PC-9 (cell line): ENCODE data around the gene CAPZB.

Source experiments
- CTCF ChIP-seq: fragments of 200-600 bp; sonication (generic); conservative IDR thresholded peaks from 2 replicates; pipeline ENCODE4 v1.6.1; 2017; ENCODE audit warnings: mixed run types, antibody characterized with exemption, mild to moderate bottlenecking, moderate library complexity
- EZH2 ChIP-seq: fragments of 200-600 bp; sonication (generic); IDR thresholded peaks from 2 replicates; pipeline ENCODE4 v1.8.0; 2017; ENCODE audit warnings: antibody characterized with exemption, low read depth

DNA sequence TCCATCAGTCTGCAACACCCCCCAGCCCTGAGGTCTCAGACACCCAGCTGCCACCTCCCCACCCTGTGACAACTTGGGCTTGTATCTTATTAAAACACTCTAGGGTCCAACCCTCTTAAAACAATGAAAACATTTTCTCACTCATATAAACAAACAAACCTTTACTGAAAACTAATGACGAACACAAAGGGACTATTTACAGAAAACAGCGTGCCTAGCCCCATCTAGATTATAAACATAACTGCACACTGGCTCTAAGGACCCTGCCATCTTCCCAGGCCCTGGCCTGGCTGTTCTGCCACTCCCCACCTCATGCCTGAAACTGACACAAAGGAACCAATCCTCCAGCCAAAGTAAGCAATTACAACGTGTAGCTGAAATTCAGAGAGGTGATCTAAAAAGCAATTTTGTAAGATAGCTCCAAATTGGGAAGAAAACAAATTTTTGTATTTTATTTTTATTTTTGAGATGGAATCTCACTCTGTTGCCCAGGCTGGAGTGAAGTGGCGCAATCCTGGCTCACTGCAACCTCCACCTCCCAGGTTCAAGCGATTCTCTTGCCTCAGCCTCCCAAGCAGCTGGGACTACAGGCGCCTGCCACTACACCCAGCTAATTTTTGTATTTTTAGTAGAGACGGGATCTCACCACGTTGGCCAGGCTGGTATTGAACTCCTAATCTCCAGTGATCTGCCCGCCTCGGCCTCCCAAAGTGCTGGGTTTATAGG is 40.9 kb downstream of the CAPZB start:
- no peak for TF ChIP-seq CTCF
- no peak for TF ChIP-seq EZH2
